ENCODE results near the gene SLC6A17. TPM values are rescaled to one million over a fixed set of nuclear protein-coding genes. Genes with fewer than 3 reads are reported as not detected.

Gene SLC6A17
- 0.17 and 0.46 TPM in 2 replicates for total RNA-seq (2021)
- long read RNA-seq = 0 reads

DNA sequence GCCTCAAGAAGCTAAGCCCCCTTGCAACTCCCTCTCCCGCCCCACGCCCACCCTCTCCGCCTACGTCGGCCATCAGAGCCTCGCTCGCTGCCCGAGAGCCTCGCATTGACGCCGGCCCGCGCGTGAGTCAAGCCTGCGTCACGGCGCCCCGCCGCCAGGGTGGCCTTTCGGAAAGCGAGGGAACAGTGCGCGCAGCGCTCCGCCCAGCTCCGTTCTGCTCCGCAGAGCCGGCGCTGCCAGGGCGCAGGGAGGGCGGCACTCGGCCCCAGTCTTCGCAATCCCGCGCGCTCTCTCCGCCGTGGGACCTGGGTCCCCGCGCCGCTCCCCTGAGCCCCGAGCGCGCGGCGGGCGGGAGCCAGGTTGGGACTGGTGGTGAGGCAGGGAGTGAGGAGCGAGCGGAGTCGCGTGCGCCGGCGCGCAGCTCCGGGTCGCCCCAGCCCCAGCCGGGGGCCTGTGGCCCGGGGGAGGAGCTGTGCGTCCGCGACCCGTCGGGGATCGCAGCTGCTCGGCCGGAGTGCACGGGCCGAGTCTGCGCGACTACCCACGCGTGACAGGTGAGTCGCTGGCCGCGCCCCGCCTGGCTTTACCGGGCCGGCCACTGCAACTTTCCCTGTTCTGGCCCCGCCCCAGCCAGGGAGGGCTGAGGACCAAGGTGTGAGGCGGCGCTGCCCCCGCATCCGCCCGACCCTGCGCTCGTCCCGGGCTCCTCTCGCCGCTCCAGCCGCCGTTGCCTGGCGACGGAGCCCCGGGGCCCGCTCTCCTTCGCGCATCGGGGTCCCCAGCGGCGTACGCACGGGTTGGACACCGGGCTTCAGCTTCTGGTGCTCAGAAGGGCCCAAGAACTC is at the start of gene SLC6A17:
Gene SLC6A17, plus strand, starts transcription at position 165 of the 845 bp plus-strand sequence. CDS start 16,436 bp downstream, outside the sequence.
- no peak within 1 kb of the TSS for H2BK5ac ChIP-seq (ENCODE audit: insufficient read length, low read length)
- no CpG with 5 or more reads among the region's 104 CpGs for WGBS (ENCODE audit: extremely low coverage, insufficient read length, low lambda C conversion rate)

More for the DNA sequence above, at the start of gene SLC6A17:
- peaks cover 13% of the 10 kb centered on the region for H3K23me2 ChIP-seq (ENCODE audit: insufficient read length, low read depth, low read length, poor library complexity, severe bottlenecking)
- Mint-ChIP-seq H3K9me3 (no peaks in the 10 kb centered on the region; a peak in 2 of 5 replicates), H3K4me1 (peaks cover 5 to 12% of the 10 kb centered on the region in 2 experiments; a peak in 3 of 4 replicates), H3K27ac (no peak within 1 kb of the TSS), H3K27me3 (ENCODE audit: low read depth) (peaks cover 47% of the 10 kb centered on the region), H3K36me3 (ENCODE audit: insufficient read depth in 1 of 3, low read depth in 3 of 3) (0 out of 7 replicates have a peak, but pooled peaks cover 0 to 1% (median 0%) of the 10 kb centered on the region in 3 experiments), H3K4me3 (peak within 1 kb of the TSS; percentile 45 to 73)
- H3K79me1 ChIP-seq (ENCODE audit: insufficient read depth, low read depth, low read length, poor library complexity, severe bottlenecking) = no peaks in the 10 kb centered on the region
- H4K8ac ChIP-seq (replicated peaks; ENCODE audit: insufficient read length, low read depth, low read length) = no peak within 1 kb of the TSS
- H3K56ac ChIP-seq (ENCODE audit: insufficient read length, low read depth, low read length) = no peak within 1 kb of the TSS
- H2AFZ ChIP-seq (ENCODE audit: low read length) = no peak within 1 kb of the TSS
- H3K23ac ChIP-seq (ENCODE audit: insufficient read length, low read depth, low read length) = no peak within 1 kb of the TSS
- H3K4me1 ChIP-seq (ENCODE audit: insufficient read depth, low read length) = no peaks in the 10 kb centered on the region
- no peaks in the 10 kb centered on the region for H3K9me3 ChIP-seq (ENCODE audit: control insufficient read depth, low read depth, low read length)
- no peak within 1 kb of the TSS for H3K9ac ChIP-seq (ENCODE audit: extremely low read depth, insufficient read length, low read length)
- H3K4me2 ChIP-seq (ENCODE audit: insufficient read depth, insufficient read length, low read length) = peak within 1 kb of the TSS; percentile 78
- no peak within 1 kb of the TSS for H2BK15ac ChIP-seq (ENCODE audit: low read depth, low read length)
- H3K27me3 ChIP-seq (ENCODE audit: insufficient read depth, low read length) = peaks cover 38% of the 10 kb centered on the region
- H2BK120ac ChIP-seq (ENCODE audit: low read depth, low read length, poor library complexity, severe bottlenecking) = no peak within 1 kb of the TSS
- H3K18ac ChIP-seq (ENCODE audit: insufficient read length, low read depth, low read length) = no peak within 1 kb of the TSS
- H3T11ph ChIP-seq (ENCODE audit: low read length) = no peak within 1 kb of the TSS
- H3K27ac ChIP-seq (ENCODE audit: insufficient read length, low read depth, low read length) = no peak within 1 kb of the TSS
- H3K79me2 ChIP-seq (ENCODE audit: insufficient read depth, low read length) = no peaks in the 10 kb centered on the region
- peak; percentile 61 for DNase-seq
- no peak within 1 kb of the TSS for H2BK12ac ChIP-seq (ENCODE audit: insufficient read length, low read depth, low read length)
- H3K4ac ChIP-seq (ENCODE audit: low read depth, low read length) = no peak within 1 kb of the TSS
- no peaks in the 10 kb centered on the region for H4K20me1 ChIP-seq (ENCODE audit: control insufficient read depth, insufficient read depth, insufficient read length)
- TF ChIP-seq, protein P1, sequence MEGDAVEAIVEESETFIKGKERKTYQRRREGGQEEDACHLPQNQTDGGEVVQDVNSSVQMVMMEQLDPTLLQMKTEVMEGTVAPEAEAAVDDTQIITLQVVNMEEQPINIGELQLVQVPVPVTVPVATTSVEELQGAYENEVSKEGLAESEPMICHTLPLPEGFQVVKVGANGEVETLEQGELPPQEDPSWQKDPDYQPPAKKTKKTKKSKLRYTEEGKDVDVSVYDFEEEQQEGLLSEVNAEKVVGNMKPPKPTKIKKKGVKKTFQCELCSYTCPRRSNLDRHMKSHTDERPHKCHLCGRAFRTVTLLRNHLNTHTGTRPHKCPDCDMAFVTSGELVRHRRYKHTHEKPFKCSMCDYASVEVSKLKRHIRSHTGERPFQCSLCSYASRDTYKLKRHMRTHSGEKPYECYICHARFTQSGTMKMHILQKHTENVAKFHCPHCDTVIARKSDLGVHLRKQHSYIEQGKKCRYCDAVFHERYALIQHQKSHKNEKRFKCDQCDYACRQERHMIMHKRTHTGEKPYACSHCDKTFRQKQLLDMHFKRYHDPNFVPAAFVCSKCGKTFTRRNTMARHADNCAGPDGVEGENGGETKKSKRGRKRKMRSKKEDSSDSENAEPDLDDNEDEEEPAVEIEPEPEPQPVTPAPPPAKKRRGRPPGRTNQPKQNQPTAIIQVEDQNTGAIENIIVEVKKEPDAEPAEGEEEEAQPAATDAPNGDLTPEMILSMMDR (conservative IDR thresholded peaks at IDR 0.05) = peak; percentile 45
- H4K5ac ChIP-seq (ENCODE audit: insufficient read length, low read depth, low read length) = no peak within 1 kb of the TSS
- H2AK5ac ChIP-seq (ENCODE audit: insufficient read length, low read length) = no peak within 1 kb of the TSS
- H3K14ac ChIP-seq (ENCODE audit: insufficient read depth, low read length) = no peak within 1 kb of the TSS
- no peak within 1 kb of the TSS for H2BK20ac ChIP-seq (ENCODE audit: low read depth, low read length, poor library complexity, severe bottlenecking)
- H4K91ac ChIP-seq (ENCODE audit: insufficient read length, low read depth, low read length) = no peak within 1 kb of the TSS

Data from H9 (cell line).